Lower lobe of right lung (tissue), 2 donors: Measurements from ENCODE around the gene PLAAT3. TPM values are rescaled to one million over a fixed set of nuclear protein-coding genes. Genes with fewer than 3 reads are reported as not detected.
"Not testable (repeated sequence)": the region's sequence is repeated elsewhere in the genome, so short reads cannot be mapped to it uniquely, and the experiment has no call there.

Experiments
- ATAC-seq, 2 donors: fragments of 200-7000 bp; cut with Tn5 transposase; one replicate each; pipeline ENCODE4 v1.9.1; 2020 to 2022; ENCODE audit warnings: mild to moderate bottlenecking in 2 of 2, moderate library complexity in 2 of 2
- DNase-seq: peaks from one replicate; pipeline ENCODE4 v3.0.0-alpha.2; 2020
- H3K27ac ChIP-seq: fragments of 200-600 bp; one replicate; pipeline ENCODE4 v1.8.0; 2022
- H3K27me3 ChIP-seq: fragments of 200-600 bp; one replicate; pipeline ENCODE4 v1.8.0; 2022; ENCODE audit warnings: low read depth
- H3K36me3 ChIP-seq: fragments of 200-600 bp; one replicate; pipeline ENCODE4 v1.8.0; 2022; ENCODE audit warnings: mild to moderate bottlenecking
- H3K4me1 ChIP-seq: fragments of 200-600 bp; one replicate; pipeline ENCODE4 v1.8.0; 2022
- H3K4me3 ChIP-seq: fragments of 200-600 bp; one replicate; pipeline ENCODE4 v1.8.0; 2022; ENCODE audit warnings: mild to moderate bottlenecking
- H3K9me3 ChIP-seq: fragments of 200-600 bp; one replicate; pipeline ENCODE4 v1.8.0; 2022
- intact Hi-C: fragments of 100-400 bp; cut with DNase I; formaldehyde crosslinking; loops from one replicate; pipeline ENCODE4 v1.11.0; 2022
- total RNA-seq: library from RNA; stranded (reverse); fragmentation: NEBNext Ultra II Directional; extraction: Animal tissue kit (Norgen Biotek cat#: 25700); gene quantifications from one replicate; pipeline ENCODE4 v1.2.1, GENCODE V29; 2021
- TF ChIP-seq, protein P1 (sequence below): fragments of 200-600 bp; IDR thresholded peaks from one replicate; pipeline ENCODE4 v1.8.0; 2022; ENCODE audit warnings: antibody characterized with exemption, mild to moderate bottlenecking
- donor health status: DM: no; HTN: yes; CAD: no; lungs with severe emphysema.

Gene PLAAT3
- total RNA-seq, 1 donor from 2014 or later, result 81.9 TPM

- intact Hi-C loops, result no loop called here
- Histone ChIP-seq H3K27ac (peak overlapping the region; percentile 38), H3K4me1 (peaks cover 50% of the 10 kb centered on the region), H3K27me3 (no peaks in the 10 kb centered on the region), H3K9me3 (no peaks in the 10 kb centered on the region), H3K4me3 (no peak overlapping the region), H3K36me3 (peaks cover 7% of the 10 kb centered on the region)
- TF ChIP-seq, protein P1, sequence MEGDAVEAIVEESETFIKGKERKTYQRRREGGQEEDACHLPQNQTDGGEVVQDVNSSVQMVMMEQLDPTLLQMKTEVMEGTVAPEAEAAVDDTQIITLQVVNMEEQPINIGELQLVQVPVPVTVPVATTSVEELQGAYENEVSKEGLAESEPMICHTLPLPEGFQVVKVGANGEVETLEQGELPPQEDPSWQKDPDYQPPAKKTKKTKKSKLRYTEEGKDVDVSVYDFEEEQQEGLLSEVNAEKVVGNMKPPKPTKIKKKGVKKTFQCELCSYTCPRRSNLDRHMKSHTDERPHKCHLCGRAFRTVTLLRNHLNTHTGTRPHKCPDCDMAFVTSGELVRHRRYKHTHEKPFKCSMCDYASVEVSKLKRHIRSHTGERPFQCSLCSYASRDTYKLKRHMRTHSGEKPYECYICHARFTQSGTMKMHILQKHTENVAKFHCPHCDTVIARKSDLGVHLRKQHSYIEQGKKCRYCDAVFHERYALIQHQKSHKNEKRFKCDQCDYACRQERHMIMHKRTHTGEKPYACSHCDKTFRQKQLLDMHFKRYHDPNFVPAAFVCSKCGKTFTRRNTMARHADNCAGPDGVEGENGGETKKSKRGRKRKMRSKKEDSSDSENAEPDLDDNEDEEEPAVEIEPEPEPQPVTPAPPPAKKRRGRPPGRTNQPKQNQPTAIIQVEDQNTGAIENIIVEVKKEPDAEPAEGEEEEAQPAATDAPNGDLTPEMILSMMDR, result no peak
- peak in 1 of 2 donors; percentile 4 for ATAC-seq
- DNase-seq, result no peak
Measured at GRCh38 chr11:63609536-63609935, 4.7 kb downstream of the PLAAT3 start.

- DNase-seq (no peak), ATAC-seq (no peak)
- Histone ChIP-seq H3K36me3 (peaks cover 7% of the 10 kb centered on the region), H3K4me3 (no peak overlapping the region), H3K27me3 (no peaks in the 10 kb centered on the region), H3K27ac (peak overlapping the region; percentile 38), H3K9me3 (no peaks in the 10 kb centered on the region), H3K4me1 (peaks cover 50% of the 10 kb centered on the region)
- intact Hi-C loops, result no loop called here
- TF ChIP-seq, protein P1, result no peak
Measured at GRCh38 chr11:63608353-63609345, 5.6 kb downstream of the PLAAT3 start.

GRCh38 chr11:63603180-63603518 lies 11.1 kb downstream of the PLAAT3 start:
- no peaks in the 10 kb centered on the region for H3K9me3 ChIP-seq
- H3K4me1 ChIP-seq, result peaks cover 13% of the 10 kb centered on the region
- peaks cover 12% of the 10 kb centered on the region for H3K36me3 ChIP-seq
- ATAC-seq (peak; percentile 43 to 63), DNase-seq (no peak)
- H3K4me3 ChIP-seq, result no peak overlapping the region
- no peaks in the 10 kb centered on the region for H3K27me3 ChIP-seq
- no peak overlapping the region for H3K27ac ChIP-seq
- TF ChIP-seq, protein P1, result no peak
- intact Hi-C loops, result no loop called here

DNA sequence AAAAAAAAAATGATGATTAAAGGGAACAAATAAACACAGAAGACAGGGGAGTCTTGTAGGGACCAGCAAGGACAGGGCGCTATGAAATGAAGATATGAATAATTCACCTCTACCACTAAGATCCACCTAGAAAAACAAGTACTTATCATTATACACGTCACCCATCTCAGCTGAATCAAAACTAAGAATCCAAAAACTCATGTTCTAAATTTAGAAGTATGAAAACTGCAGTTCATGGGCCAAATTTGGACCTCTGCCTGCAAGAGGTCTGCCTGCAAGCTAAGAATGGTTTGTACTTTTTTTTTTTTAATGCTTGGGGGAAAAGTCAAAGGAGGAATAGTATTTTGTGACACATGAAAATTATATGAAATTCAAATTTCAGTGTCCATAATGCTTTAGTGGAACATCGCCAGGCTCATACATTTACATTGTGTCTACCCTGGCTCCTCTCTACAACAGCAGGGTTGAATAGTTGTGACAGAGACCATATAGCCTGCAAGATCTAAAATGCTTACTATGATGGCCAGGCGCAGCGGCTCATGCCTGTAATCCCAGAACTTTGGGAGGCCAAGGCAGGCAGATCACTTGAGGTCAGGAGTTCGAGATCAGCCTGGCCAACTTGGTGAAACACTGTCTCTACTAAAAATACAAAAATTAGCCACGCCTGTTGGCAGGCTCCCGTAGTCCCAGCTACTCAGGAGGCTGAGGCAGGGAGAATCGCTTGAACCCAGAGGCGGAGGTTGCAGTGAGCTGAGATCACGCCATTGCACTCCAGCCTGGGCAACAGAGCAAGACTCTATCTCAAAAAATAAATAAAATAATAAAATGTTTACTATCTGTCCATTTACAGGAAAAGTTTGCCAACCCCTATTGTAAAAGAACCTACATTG lies 11.7 kb downstream of the PLAAT3 start:
- intact Hi-C loops, H3K9me3 ChIP-seq, H3K4me3 ChIP-seq, ATAC-seq, H3K27me3 ChIP-seq, DNase-seq, H3K27ac ChIP-seq: not testable (repeated sequence)
- Histone ChIP-seq H3K4me1 (peaks cover 13% of the 10 kb centered on the region), H3K36me3 (peaks cover 18% of the 10 kb centered on the region)

DNA sequence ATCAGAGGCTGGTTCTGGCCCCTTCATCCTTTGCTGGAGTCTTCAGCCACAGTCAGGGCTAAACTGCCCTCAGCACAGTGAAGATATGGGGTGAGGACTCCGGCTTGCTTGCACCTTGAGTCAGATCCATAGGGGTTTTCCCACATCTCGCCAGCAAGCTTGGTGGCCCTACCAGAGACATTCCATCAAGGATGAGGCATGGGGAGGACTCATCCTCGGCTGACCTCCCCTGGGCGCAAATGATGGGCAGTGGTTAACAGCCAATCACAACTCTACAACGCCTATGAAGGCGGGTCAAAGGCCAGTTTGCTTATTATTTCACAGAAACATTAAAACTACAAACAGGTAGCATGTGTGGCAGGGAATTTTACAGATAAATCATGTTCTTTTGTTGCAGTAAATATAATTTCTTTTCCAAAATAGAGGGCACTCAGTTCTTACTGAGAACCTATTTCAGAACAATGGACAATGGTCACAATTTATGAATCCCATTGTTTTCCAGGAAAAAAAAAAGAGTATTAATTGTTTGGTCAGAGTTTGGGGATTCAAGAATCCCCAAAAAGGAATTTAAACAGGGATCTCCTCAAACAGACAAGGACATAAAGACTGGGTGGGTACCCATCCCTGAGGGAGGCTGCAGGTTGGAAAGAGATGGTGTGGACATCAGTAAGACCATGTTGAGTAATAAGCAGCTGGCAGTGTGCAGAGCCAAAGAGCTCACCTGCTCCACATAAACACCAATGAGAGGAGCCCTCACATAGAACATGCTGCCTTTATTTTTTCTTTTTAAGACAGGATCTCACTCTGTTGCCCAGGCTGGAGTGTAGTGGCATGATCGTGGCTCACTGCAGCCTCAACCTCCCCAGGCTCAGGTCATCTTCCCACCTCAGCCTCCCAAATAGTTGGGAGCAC lies 14.8 kb downstream of the PLAAT3 start:
- peaks cover 38% of the 10 kb centered on the region for H3K36me3 ChIP-seq
- no peak overlapping the region for H3K27ac ChIP-seq
- peaks cover 13% of the 10 kb centered on the region for H3K4me1 ChIP-seq
- no peak overlapping the region for H3K4me3 ChIP-seq
- TF ChIP-seq, protein P1, result no peak
- DNase-seq, result no peak
- no peaks in the 10 kb centered on the region for H3K9me3 ChIP-seq
- intact Hi-C loops, result no loop called here
- peak in 1 of 2 donors; percentile 24 for ATAC-seq
- H3K27me3 ChIP-seq, result no peaks in the 10 kb centered on the region
